Pons (tissue), 1 donor: Measurements from ENCODE around the gene CORO6.

Experiments used
- DNase-seq: peaks from one replicate; pipeline ENCODE4 v3.0.0-alpha.2; 2016; ENCODE audit warnings: low spot score

CORO6 gene

DNA sequence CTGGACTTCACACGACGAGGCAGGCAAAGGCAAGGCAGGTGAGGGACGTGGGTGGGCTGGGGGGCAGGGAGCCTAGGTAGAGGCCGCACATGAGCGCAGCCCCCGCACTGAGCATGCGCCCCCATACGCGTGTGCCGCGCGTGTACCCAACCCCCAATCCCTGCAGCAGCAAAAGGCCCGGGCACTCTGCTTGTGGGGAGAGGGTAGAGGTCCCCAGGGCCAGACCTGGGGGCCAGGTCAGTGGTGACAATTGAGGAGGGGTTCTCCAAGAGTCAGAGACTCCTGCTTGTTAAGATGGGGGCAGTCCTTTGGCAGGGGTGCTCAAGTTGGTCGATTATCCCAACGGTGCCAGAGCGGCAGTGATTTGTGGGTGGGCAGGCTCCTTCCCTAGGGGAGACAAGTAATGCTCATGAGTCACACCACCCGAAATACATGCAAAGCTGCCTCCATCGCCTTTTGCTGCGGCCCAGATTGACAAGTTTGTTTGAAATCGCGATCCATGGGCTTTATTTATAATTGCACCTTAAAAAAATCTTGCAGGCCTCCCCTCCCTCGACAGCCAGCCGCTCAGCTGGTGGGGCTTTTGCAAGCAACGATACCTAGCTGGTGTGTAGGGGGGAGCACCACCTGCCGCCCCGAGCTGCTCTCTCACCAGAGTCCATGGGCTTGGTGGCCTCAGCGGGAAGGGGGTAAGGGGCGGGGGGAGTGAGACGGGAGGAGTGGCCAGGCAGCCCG, 32.1 kb downstream of the CORO6 start:
- no peak for DNase-seq

DNA sequence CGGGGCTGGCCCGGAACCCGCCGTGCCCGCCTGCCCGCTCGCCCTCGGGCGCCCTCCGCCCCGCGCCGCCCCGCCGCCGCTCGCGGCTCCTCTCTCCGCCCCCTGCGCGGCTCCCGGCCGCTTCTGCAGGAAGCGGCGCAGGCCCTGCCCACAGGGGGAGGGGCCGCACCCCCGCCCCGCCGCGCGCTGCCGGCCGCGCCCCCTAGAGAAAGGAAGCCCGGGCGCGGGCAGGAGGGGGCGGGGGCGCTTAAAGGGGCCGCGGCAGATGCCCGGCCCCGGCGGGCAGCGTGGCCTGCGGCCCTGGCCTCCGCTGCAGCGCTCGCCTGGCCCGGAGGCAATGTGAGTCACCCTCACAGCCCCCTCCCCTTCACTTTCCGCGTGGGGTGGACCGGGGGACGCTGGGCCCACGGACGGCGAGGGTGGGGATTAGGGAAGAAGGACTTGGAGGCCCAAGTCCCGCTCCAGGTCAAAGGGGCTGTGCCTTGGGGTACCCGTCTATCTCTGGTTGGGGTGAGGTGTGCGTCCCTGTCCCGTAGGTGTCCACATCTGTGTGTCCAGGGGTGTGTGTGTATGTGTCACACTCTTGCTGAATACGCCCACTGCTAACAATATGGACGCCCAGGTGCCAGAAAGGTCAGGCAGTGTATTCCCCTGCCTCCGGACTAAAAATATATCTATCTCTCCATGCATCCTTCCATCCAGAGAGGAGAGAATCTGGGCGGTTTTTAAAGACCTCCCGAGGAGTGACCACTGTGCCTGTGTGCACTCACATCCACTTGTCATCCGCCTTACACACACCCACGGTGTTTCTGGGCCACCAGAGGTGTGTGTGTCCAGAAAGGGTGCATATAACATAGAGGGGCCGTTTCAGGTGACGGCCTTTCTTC, 32.9 kb downstream of the CORO6 start, which contains the start of gene GIT1:
Gene GIT1, minus strand, starts transcription at position 125 of the 887 bp plus-strand sequence. CDS start 270 bp downstream, outside the sequence.
- DNase-seq: peak; percentile 87

- no peak for DNase-seq
Observed at GRCh38 chr17:29588562-29589411, 33.9 kb downstream of the CORO6 start.

DNA sequence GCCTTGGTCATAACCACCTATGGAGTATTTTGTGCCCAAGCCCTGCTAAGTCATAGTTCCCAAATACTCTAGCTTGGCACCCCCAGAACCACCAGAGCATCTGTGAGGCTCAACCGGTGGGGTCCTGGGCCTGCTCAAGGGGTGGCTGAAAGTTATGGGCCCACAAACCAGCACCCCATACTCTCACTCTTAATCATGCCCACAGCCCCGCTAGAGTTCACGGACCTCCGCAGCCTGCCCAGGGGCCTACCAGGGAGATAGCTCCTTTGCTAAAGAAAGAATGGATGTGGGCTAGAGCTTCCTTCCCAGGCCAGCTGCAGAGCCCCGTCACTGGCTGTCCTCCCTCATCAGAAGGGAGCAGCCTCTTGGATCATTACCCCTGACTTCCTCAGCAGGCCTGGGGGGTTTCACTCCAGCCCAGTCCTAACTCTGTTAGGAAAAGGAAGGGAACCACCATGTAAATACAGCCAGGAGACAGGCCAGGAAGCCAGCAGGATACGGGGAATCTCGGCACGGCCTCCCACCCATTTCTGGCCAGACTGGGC, 34.6 kb downstream of the CORO6 start:
- no peak for DNase-seq

- no peak for DNase-seq
Observed at GRCh38 chr17:29587591-29587990, 35.1 kb downstream of the CORO6 start.

DNA sequence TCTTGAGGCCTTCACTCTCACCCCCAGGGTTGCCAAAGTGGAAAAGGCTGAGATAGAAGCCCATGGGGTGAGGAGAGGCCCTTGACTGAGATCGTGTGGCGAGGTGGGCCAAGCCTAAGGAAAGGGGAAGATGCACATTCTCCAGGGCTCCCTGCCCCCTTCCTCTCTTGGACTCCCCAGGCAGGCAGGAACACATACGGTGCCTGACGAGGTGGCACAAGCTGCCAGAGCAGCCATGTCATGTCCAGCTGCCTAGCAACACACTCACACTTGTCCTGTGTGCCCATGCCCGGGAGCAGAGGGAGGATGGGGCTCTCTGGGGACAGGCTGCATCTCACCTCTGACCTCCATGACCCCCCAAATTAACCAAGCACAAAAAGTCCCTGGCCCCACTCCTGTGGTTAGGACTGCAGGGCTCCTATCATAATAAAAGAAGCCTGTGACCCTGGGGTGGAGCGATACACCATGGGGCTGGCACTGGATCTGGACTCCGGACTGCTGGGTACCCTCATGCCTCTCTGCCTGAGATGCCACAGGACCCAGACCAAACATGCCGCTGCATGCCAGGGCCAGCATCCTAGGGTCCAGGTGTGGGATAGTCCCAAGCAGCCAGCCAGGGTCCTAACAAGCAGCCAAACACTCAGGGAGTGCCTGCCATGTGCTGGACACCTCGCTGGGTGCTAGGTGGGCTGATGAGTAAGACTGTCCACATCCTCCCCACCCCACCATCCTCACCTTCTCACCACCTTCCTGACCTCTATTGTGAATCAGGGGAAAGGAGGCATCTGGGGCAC, 35.8 kb downstream of the CORO6 start:
- no peak for DNase-seq

GRCh38 chr17:29585080-29585751, 37.5 kb downstream of the CORO6 start:
- no peak for DNase-seq

DNA sequence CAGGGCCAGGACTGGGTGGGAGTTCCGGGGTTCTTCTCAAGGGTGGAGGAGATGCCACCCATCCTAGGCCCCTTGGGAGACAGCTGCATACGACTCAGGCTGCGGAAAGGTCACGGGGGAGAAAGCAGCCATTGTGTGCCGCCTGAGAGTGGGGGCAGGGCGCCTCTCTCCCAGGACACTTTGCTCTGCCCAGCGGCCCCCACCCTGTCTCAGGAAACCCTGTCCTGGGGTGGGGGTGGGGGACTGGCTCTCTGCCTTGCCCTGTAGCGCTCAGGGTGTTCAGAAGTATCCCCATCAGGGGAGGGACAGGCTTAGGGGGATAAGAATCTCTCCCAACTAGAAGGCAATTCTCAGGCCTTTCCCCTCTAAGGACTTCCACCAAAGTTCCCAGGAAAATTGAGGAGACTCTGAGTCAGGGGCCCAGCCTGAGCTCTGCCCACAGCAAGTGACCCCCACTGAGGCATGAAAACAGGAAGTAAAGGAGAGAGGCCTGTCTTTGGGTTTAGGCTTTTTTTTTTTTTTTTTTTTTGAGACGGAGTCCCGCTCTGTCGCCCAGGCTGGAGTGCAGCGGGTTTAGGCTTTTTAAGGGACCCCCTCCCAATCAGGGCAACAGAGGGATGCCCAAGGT, 38.1 kb downstream of the CORO6 start:
- DNase-seq: no peak

- no peak for DNase-seq
Observed at GRCh38 chr17:29583324-29584248, 39.1 kb downstream of the CORO6 start.

DNA sequence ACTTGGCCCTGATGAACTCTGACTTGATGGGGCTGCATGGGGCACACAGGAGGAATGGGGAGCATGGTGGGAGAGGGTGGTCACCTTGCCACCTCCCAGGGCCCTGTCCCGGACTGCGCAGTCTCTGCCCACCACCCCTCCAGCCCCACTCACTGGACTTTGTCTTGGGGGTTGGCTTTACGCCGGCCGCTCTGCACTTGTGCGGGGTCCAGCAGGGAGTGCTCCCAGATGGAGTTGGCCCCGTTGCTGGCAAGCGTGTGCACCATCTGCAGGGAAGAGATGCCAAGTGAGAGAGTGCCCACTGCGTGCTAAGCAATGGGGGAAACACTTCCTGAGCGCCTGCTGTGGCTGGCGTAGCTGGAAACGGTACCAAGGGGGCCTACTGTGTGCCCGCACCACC, 39.9 kb downstream of the CORO6 start:
- DNase-seq: peak; percentile 82

DNA sequence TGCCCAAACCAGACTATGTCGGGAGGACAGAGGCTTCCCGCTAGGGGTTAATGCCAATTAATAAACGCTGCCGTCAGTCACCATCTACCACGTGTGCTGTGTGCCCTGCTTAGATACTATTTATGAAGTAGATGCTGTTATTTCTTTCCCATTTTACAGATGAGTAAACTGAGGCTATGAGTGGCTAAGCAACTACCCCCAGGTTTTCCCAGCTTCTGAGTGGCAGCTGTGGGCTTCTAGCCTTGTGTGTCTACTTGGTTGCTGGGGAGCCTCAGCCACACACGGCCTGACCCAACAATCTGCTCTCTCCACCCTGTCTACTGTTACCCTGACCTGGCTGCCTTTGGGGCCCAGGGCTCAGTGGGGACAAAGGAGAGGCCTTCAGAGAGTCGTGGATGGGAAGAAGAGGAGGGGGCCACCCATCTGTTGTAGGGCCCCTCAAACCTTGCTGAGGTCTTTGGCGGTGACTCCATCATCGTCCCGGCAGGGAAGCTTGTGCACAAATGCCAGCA, 40.4 kb downstream of the CORO6 start:
- DNase-seq: no peak

DNA sequence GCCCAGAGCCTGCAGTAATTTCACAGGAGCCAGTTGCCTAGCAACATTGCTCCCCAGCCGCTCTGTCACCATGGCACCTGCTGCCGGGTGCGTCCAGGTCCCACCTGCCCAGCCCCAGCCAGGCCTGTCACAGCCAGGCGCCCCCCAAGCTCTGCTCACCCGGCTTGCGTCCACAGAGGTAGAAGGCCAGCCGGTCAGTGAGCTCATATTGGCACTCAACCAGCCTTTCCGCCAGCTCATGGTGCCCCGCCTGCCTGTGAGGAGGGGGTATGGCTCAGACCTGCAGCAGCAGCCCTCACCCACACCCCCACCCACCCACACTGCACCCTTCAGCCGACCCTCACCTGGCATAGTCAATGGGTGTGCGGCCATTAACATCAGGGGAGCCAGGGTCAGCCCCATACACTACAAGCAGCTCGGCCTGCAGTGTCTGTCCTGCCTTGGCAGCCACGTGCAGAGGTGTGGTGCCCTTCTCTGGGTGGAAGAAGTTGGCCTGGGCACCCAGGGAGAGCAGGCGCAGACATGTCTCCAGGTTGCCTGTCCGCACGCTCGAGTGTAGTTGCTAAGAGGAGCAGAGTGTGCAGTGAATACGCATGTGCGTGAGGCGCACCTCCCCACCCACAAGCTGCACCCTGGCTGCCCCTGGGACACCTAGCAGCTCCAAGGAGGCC, 41.0 kb downstream of the CORO6 start:
- DNase-seq: no peak

- DNase-seq: peak; percentile 92
Observed at GRCh38 chr17:29579866-29580771, 42.6 kb downstream of the CORO6 start.

DNA sequence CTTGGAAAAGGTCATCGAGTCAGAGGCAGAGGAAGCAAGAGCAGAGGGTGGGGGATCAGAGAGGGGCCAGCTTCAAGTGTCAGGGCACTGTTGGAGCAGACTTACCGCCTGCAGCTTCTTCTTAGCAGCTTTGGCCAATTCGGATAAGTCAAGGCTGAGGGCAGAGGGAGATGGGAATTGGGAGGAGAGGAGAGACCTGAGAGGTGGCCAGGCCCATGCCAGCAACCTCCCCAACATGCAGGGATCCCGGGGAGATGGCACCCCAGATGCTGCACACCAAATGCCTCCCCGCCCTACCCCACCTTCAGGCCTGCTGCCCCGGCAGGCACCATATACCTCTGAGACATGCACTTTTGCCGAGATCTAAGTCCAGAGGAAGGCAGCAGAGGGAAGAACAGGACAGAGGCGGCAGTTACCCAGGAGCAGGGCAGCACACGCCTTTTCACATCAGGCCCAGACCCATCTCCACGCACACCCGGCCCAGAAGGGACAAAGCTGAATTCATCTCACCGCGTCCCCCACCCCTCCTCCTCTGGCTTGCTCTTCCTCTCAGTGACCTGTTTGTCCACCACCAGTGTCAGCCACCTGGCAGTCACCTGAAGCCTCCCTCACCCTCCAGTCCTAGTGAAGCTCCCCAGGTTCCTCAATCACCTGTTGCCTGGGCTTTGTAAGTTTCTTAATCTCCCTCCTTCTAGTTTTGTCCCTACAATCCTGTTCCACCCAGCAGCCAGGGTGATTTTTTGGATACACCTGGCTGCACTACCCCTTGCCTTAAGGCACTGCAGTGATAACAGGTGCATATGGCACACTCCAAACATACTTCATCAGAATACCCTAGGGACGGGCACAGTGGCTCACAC, 43.9 kb downstream of the CORO6 start:
- DNase-seq: no peak

DNA sequence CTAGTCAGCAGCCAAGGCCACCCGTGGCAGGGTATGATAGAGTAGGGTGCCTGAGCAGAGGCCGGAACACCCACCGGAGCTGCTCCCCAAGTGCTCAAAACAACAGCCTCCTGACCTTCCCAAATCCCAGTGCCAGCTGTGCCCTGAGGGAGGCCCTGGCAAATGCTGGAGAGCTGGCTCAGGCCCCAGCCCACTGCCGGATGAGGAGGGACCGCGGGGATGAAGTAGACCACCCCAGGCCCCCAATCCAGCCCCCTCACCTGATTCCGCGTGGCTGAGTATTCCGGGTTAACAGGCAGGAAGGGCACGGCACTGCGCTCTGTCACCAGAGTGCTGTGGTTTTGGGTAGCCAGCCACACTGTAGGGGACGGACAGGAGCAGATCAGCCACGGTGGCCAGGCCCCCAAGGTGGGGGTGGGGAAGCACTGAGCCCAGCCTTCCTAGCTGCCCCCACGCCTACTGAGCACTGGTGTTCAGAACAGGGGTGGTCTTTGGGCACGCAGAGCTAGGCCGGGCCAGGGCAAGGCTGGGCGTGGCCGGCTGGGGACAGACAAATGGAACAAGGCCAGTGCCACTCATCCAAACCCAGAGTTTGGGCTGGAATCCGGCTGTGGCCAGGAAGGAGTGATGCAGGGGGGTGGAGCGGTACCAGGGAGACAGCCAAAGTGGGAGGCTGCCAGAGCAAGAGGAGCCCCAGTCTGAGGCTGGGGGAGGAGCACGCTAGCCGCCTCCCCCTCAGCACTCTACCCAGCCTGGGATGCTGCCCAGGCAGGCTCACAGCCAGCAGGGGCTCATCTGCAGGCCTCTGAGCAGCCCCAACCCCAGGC, 45.1 kb downstream of the CORO6 start:
- DNase-seq: no peak
